Measurements from ENCODE around the gene ZFYVE21.

Gene ZFYVE21

DNA sequence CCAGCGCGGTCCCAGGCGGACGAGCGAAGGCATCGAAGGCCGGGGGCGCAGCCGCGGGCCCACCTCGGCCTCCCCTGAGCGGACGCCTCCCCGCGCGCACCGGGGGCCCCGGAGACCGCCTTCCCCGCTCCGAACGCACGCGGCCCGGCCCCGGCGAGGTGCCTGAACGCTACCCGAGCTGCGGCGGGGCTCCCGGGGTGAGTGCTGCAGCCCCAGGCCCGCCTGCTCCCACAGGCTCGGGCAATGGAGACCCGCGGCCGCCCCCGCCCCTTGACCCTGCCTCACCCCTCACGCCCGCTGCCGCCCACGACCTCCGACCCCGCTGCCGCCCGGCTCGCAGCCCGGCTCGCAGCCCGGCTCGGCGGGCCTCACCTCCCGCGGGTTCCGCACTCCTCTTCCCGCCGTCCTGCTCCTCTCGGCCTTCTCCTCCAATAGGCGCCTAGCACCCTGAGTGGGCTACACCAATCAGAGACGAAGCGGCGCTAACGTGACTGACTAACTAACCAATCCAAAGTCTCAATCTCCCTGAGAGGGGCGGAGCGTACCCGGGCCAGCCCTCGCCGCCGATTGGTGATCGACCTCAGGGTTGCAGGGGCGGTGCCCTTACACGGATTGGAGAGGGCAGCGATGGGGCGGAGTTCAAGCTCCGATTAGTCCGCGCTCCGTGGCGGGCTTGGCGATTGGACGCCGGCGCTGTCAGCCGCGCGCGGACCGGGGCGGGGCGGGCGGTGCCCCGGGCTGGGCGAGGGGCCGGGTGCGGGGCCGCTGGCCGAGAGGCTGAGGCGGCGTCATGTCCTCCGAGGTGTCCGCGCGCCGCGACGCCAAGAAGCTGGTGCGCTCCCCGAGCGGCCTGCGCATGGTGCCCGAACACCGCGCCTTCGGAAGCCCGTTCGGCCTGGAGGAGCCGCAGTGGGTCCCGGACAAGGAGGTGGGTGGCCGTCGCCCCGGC, at the start of gene ZFYVE21, which contains the start of gene XRCC3:
Gene ZFYVE21 (plus strand): TSS at position 759 of the 949 bp plus-strand sequence. CDS start 32 bp downstream, at position 791.
Gene XRCC3 (minus strand): TSS at position 400 of the 949 bp plus-strand sequence. CDS start 4,364 bp downstream, outside the sequence.
- TF ChIP-seq, protein P1, sequence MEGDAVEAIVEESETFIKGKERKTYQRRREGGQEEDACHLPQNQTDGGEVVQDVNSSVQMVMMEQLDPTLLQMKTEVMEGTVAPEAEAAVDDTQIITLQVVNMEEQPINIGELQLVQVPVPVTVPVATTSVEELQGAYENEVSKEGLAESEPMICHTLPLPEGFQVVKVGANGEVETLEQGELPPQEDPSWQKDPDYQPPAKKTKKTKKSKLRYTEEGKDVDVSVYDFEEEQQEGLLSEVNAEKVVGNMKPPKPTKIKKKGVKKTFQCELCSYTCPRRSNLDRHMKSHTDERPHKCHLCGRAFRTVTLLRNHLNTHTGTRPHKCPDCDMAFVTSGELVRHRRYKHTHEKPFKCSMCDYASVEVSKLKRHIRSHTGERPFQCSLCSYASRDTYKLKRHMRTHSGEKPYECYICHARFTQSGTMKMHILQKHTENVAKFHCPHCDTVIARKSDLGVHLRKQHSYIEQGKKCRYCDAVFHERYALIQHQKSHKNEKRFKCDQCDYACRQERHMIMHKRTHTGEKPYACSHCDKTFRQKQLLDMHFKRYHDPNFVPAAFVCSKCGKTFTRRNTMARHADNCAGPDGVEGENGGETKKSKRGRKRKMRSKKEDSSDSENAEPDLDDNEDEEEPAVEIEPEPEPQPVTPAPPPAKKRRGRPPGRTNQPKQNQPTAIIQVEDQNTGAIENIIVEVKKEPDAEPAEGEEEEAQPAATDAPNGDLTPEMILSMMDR (conservative IDR thresholded peaks at IDR 0.05; ENCODE audit: low read depth, low read length): no peak
- DNase-seq (ENCODE audit: low read depth): peak; percentile 96
- peak within 1 kb of the TSS; percentile 64 for H3K4me3 ChIP-seq (ENCODE audit: low read length)

GRCh38 chr14:103667671-103668070, 47.9 kb upstream of the ZFYVE21 start:
- H3K4me3 ChIP-seq (ENCODE audit: low read length): no peak overlapping the region
- DNase-seq (ENCODE audit: low read depth): no peak
- TF ChIP-seq, protein P1 (conservative IDR thresholded peaks at IDR 0.05; ENCODE audit: low read depth, low read length): no peak

DNA sequence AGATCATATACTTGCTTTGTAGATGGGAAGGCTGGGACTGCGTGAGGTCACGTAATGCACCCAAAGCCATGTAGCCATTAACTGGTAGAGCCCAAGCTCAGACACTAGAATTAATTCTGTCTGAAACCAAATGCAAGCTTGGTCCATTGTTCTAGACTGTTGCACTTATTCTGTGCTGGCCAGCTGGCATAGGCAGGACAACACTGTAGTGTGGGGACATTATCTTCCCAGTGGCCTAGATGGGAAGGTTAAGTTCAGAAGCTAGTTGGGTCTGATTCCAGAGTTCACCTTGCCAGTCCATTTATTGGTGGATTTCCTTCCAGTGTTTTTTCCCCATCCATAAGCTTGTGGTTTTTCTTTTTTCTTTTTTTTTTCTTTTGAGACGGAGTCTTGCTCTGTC, 47.5 kb upstream of the ZFYVE21 start:
- TF ChIP-seq, protein P1 (conservative IDR thresholded peaks at IDR 0.05; ENCODE audit: low read depth, low read length): no peak
- no peak for DNase-seq (ENCODE audit: low read depth)
- H3K4me3 ChIP-seq (ENCODE audit: low read length): no peak overlapping the region

GRCh38 chr14:103669370-103669769, 46.2 kb upstream of the ZFYVE21 start:
- TF ChIP-seq, protein P1 (conservative IDR thresholded peaks at IDR 0.05; ENCODE audit: low read depth, low read length): no peak
- no peak overlapping the region for H3K4me3 ChIP-seq (ENCODE audit: low read length)

GRCh38 chr14:103671911-103672310, 43.7 kb upstream of the ZFYVE21 start:
- no peak for DNase-seq (ENCODE audit: low read depth)
- TF ChIP-seq, protein P1 (conservative IDR thresholded peaks at IDR 0.05; ENCODE audit: low read depth, low read length): no peak
- H3K4me3 ChIP-seq (ENCODE audit: low read length): no peak overlapping the region

More at GRCh38 chr14:103669370-103669769, 46.2 kb upstream of the ZFYVE21 start:
- no peak for DNase-seq (ENCODE audit: low read depth)

DNA sequence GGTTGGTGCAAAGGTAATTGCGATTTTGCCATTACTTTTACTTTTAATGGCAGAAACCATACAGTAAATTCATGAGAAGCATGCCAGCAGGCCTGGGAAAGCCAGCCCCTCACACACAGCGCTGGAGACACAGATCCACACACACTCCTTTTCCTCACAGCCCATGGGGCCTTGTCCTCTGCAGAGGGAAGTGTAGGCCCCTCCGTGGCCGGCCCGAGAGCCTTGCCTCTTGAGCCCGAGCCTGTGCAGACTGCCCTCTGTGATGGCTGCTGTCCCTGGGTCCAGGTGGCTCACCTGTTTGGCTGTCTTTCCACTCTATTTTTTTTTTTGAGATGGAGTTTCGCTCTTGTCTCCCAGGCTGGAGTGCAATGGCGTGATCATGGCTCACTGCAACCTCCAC, 39.7 kb upstream of the ZFYVE21 start:
- TF ChIP-seq, protein P1 (conservative IDR thresholded peaks at IDR 0.05; ENCODE audit: low read depth, low read length): no peak
- no peak for DNase-seq (ENCODE audit: low read depth)

More for the DNA sequence above, 39.7 kb upstream of the ZFYVE21 start:
- H3K4me3 ChIP-seq (ENCODE audit: low read length): no peak overlapping the region
